Body of pancreas (tissue), 4 donors: ENCODE data around the gene SLX4.

Experiments
- CTCF ChIP-seq, 7 experiments: fragments of 450-650 bp in 4 of 7; fragments of 200-600 bp in 3 of 7; sonication (generic) in 3 of 7; IDR thresholded peaks; one replicate each; pipeline ENCODE4 v1.5.1; 2016 to 2019; ENCODE audit warnings: antibody characterized with exemption in 7 of 7
- POLR2A ChIP-seq, 3 donors: fragments of 450-650 bp; IDR thresholded peaks; one replicate each; pipeline ENCODE4 v1.6.1; 2016; ENCODE audit warnings: antibody characterized with exemption in 3 of 3, mild to moderate bottlenecking in 2 of 3

GRCh38 chr16:3597676-3598075, 13.7 kb downstream of the SLX4 start:
- TF ChIP-seq CTCF (IDR thresholded peaks at IDR 0.05) (no peak), POLR2A (IDR thresholded peaks at IDR 0.05) (no peak)
